GM13976 (cell line): ENCODE results near the gene EFHC1.

Source experiments
- DNase-seq: peaks from one replicate; pipeline ENCODE4 v3.0.0; 2012; ENCODE audit warnings: low spot score
- in situ Hi-C: fragments of 300-500 bp; cut with MboI; formaldehyde crosslinking; loops from one replicate; pipeline ENCODE4 v1.12.0; 2022; ENCODE audit warnings: low sequenced_read_pairs, mixed read lengths, inconsistent platforms; ENCODE audit not compliant: unreplicated experiment
- TF ChIP-seq, protein P1 (sequence below): IDR thresholded peaks from 2 replicates; pipeline ENCODE4 v1.5.1; 2012; ENCODE audit warnings: borderline replicate concordance, mild to moderate bottlenecking; ENCODE audit not compliant: insufficient read depth; ENCODE audit errors: extremely low read depth, missing control alignments, control extremely low read depth

The EFHC1 gene

DNA sequence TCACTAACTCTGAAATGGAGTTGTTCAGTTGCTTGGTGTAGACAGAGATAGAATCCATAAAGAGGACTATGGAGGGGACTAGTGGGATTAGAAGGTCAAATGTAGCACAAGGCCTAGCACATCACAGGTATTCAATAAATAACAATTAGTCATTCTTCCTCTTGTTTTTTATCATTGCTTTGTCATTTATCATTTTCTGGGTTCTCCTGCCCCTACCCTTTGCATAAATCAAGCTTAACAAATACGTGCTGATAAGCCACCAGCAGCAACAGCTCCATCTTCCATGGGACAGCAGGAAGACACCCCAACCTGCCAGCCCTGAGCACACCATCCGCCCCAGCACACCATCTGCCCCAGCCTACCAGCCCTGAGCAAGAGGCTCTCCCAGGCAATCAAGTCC, 133.6 kb downstream of the EFHC1 start:
- no peak for DNase-seq
- TF ChIP-seq, protein P1, sequence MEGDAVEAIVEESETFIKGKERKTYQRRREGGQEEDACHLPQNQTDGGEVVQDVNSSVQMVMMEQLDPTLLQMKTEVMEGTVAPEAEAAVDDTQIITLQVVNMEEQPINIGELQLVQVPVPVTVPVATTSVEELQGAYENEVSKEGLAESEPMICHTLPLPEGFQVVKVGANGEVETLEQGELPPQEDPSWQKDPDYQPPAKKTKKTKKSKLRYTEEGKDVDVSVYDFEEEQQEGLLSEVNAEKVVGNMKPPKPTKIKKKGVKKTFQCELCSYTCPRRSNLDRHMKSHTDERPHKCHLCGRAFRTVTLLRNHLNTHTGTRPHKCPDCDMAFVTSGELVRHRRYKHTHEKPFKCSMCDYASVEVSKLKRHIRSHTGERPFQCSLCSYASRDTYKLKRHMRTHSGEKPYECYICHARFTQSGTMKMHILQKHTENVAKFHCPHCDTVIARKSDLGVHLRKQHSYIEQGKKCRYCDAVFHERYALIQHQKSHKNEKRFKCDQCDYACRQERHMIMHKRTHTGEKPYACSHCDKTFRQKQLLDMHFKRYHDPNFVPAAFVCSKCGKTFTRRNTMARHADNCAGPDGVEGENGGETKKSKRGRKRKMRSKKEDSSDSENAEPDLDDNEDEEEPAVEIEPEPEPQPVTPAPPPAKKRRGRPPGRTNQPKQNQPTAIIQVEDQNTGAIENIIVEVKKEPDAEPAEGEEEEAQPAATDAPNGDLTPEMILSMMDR = no peak
- in situ Hi-C loops = no loop called here

DNA sequence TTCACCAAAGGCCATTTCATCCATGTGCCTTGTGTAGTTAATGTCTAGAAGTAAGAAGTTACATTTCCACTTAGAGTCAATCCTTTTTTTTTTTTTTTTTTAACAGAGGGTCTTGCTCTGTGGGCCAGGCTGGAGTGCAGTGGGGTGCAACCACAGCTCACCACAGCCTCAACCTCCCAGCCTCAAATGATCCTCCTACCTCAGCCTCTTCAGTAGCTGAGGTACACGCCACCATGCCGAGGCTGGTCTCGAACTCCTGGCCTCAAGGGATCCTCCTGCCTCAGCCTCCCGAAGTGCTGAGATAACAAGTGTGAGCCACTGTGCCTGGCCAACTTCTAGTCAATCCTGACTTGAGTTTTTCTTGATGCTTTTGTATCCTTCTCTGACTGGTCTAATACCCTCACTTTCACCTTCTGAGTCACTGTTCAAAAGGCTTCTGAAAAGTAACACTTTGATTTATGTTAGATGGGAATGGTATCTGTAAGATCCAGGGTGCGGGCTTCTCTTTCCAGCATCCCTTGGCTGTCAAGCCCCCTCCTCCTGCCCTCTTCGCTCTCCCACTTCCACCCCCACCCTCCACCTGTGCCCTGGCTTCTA, 134.6 kb downstream of the EFHC1 start:
- TF ChIP-seq, protein P1 = no peak
- in situ Hi-C loops = no loop called here
- no peak for DNase-seq

DNA sequence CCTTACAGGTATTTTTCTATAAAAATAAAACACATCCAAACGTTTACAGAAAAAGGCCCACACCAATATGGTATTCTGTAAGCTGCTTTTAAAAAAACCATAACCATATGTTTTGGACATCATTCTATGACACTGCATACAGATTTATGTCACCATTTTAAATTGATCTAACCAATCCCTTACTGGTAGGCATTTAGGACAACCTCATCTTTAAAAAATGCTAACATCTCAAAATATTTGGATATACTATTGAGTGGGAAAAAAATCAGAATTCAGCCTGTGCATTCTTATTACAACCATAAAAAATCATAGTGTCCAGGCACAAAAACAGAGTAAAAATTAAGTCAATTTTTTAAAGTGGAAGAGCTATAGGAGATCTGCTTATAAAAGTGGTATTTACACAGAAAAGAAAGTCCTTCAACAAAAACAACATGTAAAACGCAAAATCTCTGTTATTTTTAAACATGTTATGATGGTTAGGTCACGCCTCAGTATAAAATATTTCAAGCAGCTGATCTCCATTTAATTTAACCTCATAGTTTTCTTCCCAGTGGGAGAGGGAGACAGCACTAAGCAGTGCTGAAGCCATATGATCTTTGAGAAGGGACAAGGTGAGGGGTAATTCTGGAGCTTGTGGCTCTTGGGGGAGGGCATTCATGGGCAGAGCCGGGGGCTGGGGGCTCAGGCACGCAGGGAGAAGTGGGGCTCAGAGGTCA, 135.5 kb downstream of the EFHC1 start:
- TF ChIP-seq, protein P1 = no peak
- DNase-seq = no peak
- in situ Hi-C loops = no loop called here

DNA sequence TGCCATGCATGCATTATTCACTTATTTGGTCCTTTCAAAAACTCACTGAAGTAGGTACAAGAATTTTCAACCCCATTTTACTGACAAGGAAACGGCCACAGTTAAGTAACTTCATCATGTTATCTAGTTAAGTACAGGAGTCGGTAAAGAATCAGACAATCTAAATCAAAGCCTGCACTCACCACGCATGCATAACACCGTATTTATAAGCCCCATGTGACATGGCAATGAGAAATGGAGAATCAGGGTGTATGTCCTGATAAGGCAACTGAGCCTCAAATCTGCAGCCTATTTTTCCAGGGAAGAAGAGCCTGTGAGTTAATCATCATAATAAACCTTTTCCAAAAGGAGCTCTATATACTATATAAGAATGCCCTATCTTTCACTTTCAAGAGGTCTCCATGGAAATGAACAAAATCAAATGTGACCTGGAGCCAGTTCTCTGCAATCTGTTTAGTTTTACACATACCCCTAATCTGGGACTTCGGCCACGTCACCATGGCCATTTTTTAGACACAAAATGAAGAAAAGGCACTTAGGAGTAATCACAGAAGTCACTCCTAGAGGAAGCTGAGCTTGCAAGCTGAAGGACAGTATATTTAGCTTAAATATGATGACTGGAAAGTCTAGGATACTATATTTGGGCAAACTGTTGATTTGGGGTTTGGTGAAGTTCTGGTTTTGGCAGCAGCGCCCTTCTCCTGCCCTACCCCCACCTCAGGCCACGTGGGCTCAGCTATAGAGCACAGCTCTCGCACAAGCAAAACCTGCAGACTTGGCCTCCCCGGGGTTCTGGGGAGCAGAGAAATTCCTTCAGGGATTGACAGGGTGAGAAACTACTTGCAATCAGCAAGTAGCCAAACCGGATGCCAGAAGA, 137.5 kb downstream of the EFHC1 start:
- no peak for DNase-seq
- TF ChIP-seq, protein P1 = no peak
- in situ Hi-C loops = no loop called here

DNA sequence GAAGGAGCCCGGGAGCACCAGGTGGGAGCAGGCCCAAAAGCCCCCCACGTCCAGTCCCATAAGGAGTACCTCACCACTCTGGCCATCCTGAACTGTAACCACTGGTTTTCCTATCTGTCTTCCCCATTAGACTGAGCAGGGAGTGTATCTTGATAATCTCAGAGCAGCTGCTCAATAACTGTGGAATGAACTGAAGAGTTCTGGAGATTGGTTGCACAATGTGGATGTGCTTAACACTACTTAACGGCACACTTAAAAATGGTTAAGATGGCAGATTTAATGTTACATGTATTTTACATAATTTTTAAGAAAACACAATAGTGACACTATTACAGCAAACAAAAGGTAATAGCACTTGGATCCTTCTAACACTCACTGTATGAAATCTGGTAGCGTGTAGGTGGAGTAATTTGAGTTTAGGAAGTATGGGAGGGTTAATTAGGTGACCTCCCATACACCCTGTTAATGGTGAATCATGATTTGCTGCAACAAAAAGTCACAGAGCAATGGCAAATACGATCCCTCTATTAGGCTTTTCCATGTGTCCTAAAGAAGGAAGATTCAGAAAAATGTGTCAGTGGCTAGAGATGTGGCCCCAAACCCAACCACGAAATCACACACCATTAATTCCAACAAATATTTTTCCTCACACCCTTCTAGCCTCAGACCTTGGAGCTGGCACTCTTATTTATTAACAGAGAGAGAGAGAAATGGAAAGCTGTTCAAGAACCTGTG, 138.3 kb downstream of the EFHC1 start:
- DNase-seq = no peak
- in situ Hi-C loops = no loop called here
- TF ChIP-seq, protein P1 = no peak

DNA sequence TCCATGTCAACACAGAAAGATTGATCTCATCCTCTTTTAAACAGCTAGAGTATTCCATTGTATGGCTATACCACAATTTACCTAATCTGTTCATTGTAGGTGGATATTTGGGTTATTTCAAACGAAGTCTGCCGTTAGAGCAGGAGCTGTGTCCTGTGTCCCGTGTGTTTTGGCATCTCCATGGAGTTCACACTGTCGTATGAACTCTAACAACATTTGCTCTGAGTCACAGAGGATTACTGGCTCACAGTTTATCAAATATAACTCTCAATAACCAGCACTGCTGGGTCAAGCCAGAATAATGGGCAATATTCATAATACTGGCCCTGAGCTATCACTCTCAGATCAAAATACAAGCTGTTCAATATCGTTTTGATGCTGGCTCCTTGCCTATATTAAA, 140.3 kb downstream of the EFHC1 start:
- in situ Hi-C loops = no loop called here
- no peak for DNase-seq
- TF ChIP-seq, protein P1 = no peak
